ENCODE data around the gene DGKE. TPM values are rescaled to one million over a fixed set of nuclear protein-coding genes. Genes with fewer than 3 reads are reported as not detected.

DGKE gene
- total and polyA plus RNA-seq, 2 of the 13 experiments (the other 11 are each of a cell fraction or from before 2014, with no cell fraction given), result 3.2 to 5.3 TPM

GRCh38 chr17:56833809-56834379 lies at the start of gene DGKE, which contains the start of gene C17orf67 (continued):
- TF ChIP-seq NFAT5 (CRISPR knock-in tag; IDR thresholded peaks at IDR 0.05), result no peak; the same call in 1 of the 2 replicates
- no peak for TF ChIP-seq HNF1A (IDR thresholded peaks at IDR 0.05; ENCODE audit: low read depth)
- TF ChIP-seq HNF1A (CRISPR knock-in tag; IDR thresholded peaks at IDR 0.05; ENCODE audit: borderline replicate concordance), result peak; percentile 57
- TF ChIP-seq NFATC3 (CRISPR knock-in tag; IDR thresholded peaks at IDR 0.05), result no peak
- TF ChIP-seq TCF12 (IDR thresholded peaks at IDR 0.05), result no peak
- TF ChIP-seq TCF12 (CRISPR knock-in tag; IDR thresholded peaks at IDR 0.05), result 0 out of 2 replicates have a peak, but pooled peaks have one; percentile 10
- TF ChIP-seq HNRNPH1 (optimal IDR thresholded peaks at IDR 0.05; ENCODE audit: low read depth, low read length), result no peak
- peak; percentile 81 for TF ChIP-seq MXD4 (CRISPR knock-in tag; IDR thresholded peaks at IDR 0.05)
- no peak for TF ChIP-seq HMGXB3 (CRISPR knock-in tag; IDR thresholded peaks at IDR 0.05; ENCODE audit: borderline replicate concordance)
- TF ChIP-seq NR2F2 (IDR thresholded peaks at IDR 0.05; ENCODE audit: borderline replicate concordance, low read depth), result no peak
- TF ChIP-seq ZBTB7B (CRISPR knock-in tag; IDR thresholded peaks at IDR 0.05), result no peak
- TF ChIP-seq ZNF547 (CRISPR knock-in tag; IDR thresholded peaks at IDR 0.05), result peak; percentile 83; the same call in 1 of the 2 replicates
- TF ChIP-seq ARID3A (IDR thresholded peaks at IDR 0.05; ENCODE audit: low read depth, low read length), result no peak
- 0 out of 2 replicates have a peak, but pooled peaks have one; percentile 27 for TF ChIP-seq ZNF766 (CRISPR knock-in tag; IDR thresholded peaks at IDR 0.05; ENCODE audit: borderline replicate concordance)

Measured in HepG2 (cell line).